Panc1 (cell line): ENCODE data around the gene RMND5A. TPM values are rescaled to one million over a fixed set of nuclear protein-coding genes. Genes with fewer than 3 reads are reported as not detected.

Experiments
- ATAC-seq: fragments of 200-7000 bp; cut with Tn5 transposase; 2 replicates; pipeline ENCODE4 v1.9.1; 2020; ENCODE audit warnings: mild to moderate bottlenecking, moderate library complexity
- BruUV-seq: library from RNA; stranded (reverse); fragments of 400-500 nt; replicated peaks from 2 replicates; lab custom pipeline; 2021; lab: Mats Ljungman, UMichigan
- CTCF ChIA-PET: fragments of 300-600 bp; sonication (Branson Sonifier 250); formaldehyde crosslinking; loops from one replicate; lab custom pipeline; 2022; ENCODE audit warnings: antibody characterized with exemption; lab: Charles Lee
- POLR2A ChIA-PET: fragments of 300-600 bp; sonication (Branson Sonifier 250); formaldehyde crosslinking; loops from one replicate; lab custom pipeline; 2022; ENCODE audit warnings: antibody characterized with exemption; lab: Charles Lee
- DNase-seq: peaks from one replicate; pipeline ENCODE4 v3.0.0-alpha.2; 2010; ENCODE audit warnings: low read depth, low spot score
- H3K27ac ChIP-seq: 2 replicates; pipeline ENCODE4 v1.5.1; 2011; ENCODE audit warnings: mild to moderate bottlenecking, low read length, inconsistent platforms
- H3K27me3 ChIP-seq: fragments of 200-500 bp; sonication (Bioruptor generic); 2 replicates; pipeline ENCODE4 v1.6.0; 2014; ENCODE audit warnings: low read length, inconsistent platforms; ENCODE audit not compliant: control insufficient read depth, insufficient read depth
- H3K36me3 ChIP-seq: fragments of 200-500 bp; sonication (Bioruptor generic); 2 replicates; pipeline ENCODE4 v1.5.1; 2014; ENCODE audit warnings: inconsistent platforms, mild to moderate bottlenecking, low read length, moderate library complexity; ENCODE audit not compliant: control insufficient read depth, insufficient read depth
- H3K4me1 ChIP-seq: 2 replicates; pipeline ENCODE4 v1.5.1; 2011; ENCODE audit warnings: inconsistent platforms, mild to moderate bottlenecking, low read length, moderate library complexity; ENCODE audit not compliant: control insufficient read depth, insufficient read depth
- H3K4me3 ChIP-seq, 2 experiments: 2 replicates each; pipeline ENCODE4 v1.5.1; 2011 to 2012; ENCODE audit warnings: low read depth in 2 of 2, low read length in 2 of 2, mild to moderate bottlenecking in 2 of 2, inconsistent platforms in 1 of 2, moderate library complexity in 1 of 2
- H3K9me3 ChIP-seq: fragments of 200-500 bp; sonication (Bioruptor generic); 2 replicates; pipeline ENCODE4 v1.5.1; 2014; ENCODE audit warnings: low read depth, mild to moderate bottlenecking, inconsistent platforms, low read length, moderate library complexity; ENCODE audit not compliant: control insufficient read depth, insufficient read depth
- POLR2AphosphoS5 ChIP-seq: IDR thresholded peaks from 2 replicates; pipeline ENCODE4 v1.6.1; 2012; ENCODE audit warnings: mild to moderate bottlenecking, low read depth, low read length, moderate library complexity
- SIN3A ChIP-seq: IDR thresholded peaks from 2 replicates; pipeline ENCODE4 v1.6.1; 2012; ENCODE audit warnings: low read depth, mild to moderate bottlenecking, low read length, moderate library complexity, borderline replicate concordance; ENCODE audit not compliant: insufficient read depth
- TCF7L2 ChIP-seq: IDR thresholded peaks from 2 replicates; pipeline ENCODE4 v1.6.1; 2011; ENCODE audit warnings: mild to moderate bottlenecking, low read depth, low read length, inconsistent platforms
- in situ Hi-C: cut with HindIII; loops from 2 replicates; pipeline ENCODE4 v1.10.0; 2016; ENCODE audit warnings: low sequenced_read_pairs, low pct_unique_long_range_greater_than_20kb
- intact Hi-C: fragments of 100-400 bp; cut with micrococcal nuclease; formaldehyde crosslinking; loops from one replicate; pipeline ENCODE4 v1.10.0; 2022; ENCODE audit not compliant: unreplicated experiment
- total RNA-seq: library from RNA; stranded (reverse); gene quantifications from one replicate; pipeline ENCODE4 v1.2.1, GENCODE V29; 2021; ENCODE audit not compliant: unreplicated experiment
- TF ChIP-seq, protein P1 (sequence below), 2 experiments: IDR thresholded peaks; 2 replicates each; pipeline ENCODE4 v1.6.1; 2011 to 2012; ENCODE audit warnings: low read depth in 2 of 2, control low read depth in 1 of 2, low read length in 1 of 2, mild to moderate bottlenecking in 1 of 2, moderate library complexity in 1 of 2; ENCODE audit not compliant: insufficient read depth in 1 of 2
- TF ChIP-seq, protein P2 (sequence below): fragments of 450-650 bp; IDR thresholded peaks from 2 replicates; pipeline ENCODE4 v1.5.1; 2017; ENCODE audit warnings: mild to moderate bottlenecking

Gene RMND5A
- total RNA-seq, 1 experiment from 2014 or later: 42.8 TPM

DNA sequence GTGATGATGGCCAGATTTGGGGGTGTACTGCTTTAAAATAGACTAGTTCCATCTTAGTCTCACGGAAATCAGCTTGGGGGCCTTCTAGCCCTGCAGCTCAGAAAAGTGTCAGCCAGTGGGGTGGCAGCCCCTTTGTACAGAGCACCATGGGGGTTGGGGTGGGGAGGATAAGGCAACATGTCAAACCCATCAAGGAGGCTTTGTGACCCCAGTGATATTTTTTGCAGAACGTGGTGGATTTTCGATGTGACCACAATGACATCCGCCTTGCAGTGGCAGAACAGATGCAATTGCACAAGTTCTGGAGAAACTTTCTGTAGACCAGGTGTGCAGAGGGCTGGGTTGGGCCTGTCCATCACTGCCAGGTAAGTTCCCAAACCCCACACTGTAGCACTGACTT lies 73.7 kb downstream of the RMND5A start:
- TF ChIP-seq, protein P1, sequence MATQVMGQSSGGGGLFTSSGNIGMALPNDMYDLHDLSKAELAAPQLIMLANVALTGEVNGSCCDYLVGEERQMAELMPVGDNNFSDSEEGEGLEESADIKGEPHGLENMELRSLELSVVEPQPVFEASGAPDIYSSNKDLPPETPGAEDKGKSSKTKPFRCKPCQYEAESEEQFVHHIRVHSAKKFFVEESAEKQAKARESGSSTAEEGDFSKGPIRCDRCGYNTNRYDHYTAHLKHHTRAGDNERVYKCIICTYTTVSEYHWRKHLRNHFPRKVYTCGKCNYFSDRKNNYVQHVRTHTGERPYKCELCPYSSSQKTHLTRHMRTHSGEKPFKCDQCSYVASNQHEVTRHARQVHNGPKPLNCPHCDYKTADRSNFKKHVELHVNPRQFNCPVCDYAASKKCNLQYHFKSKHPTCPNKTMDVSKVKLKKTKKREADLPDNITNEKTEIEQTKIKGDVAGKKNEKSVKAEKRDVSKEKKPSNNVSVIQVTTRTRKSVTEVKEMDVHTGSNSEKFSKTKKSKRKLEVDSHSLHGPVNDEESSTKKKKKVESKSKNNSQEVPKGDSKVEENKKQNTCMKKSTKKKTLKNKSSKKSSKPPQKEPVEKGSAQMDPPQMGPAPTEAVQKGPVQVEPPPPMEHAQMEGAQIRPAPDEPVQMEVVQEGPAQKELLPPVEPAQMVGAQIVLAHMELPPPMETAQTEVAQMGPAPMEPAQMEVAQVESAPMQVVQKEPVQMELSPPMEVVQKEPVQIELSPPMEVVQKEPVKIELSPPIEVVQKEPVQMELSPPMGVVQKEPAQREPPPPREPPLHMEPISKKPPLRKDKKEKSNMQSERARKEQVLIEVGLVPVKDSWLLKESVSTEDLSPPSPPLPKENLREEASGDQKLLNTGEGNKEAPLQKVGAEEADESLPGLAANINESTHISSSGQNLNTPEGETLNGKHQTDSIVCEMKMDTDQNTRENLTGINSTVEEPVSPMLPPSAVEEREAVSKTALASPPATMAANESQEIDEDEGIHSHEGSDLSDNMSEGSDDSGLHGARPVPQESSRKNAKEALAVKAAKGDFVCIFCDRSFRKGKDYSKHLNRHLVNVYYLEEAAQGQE (IDR thresholded peaks at IDR 0.05; ENCODE audit: insufficient read depth in 1 of 2, low read depth in 2 of 2, low read length in 1 of 2): no peak
- TF ChIP-seq POLR2AphosphoS5: no peak
- TF ChIP-seq, protein P2, sequence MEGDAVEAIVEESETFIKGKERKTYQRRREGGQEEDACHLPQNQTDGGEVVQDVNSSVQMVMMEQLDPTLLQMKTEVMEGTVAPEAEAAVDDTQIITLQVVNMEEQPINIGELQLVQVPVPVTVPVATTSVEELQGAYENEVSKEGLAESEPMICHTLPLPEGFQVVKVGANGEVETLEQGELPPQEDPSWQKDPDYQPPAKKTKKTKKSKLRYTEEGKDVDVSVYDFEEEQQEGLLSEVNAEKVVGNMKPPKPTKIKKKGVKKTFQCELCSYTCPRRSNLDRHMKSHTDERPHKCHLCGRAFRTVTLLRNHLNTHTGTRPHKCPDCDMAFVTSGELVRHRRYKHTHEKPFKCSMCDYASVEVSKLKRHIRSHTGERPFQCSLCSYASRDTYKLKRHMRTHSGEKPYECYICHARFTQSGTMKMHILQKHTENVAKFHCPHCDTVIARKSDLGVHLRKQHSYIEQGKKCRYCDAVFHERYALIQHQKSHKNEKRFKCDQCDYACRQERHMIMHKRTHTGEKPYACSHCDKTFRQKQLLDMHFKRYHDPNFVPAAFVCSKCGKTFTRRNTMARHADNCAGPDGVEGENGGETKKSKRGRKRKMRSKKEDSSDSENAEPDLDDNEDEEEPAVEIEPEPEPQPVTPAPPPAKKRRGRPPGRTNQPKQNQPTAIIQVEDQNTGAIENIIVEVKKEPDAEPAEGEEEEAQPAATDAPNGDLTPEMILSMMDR: no peak
- TF ChIP-seq TCF7L2: no peak
- no peak for TF ChIP-seq SIN3A
- intact Hi-C loops (no loop called here), in situ Hi-C loops (no loop called here)
- H3K9me3 ChIP-seq: peaks cover 18% of the 10 kb centered on the region; the same call in 1 of the 2 replicates
- H3K27me3 ChIP-seq: peaks cover 4% of the 10 kb centered on the region; the same call in 1 of the 2 replicates
- H3K4me3 ChIP-seq: no peak overlapping the region
- no peaks in the 10 kb centered on the region for H3K36me3 ChIP-seq
- ChIA-PET POLR2A (no interaction called here), CTCF (no interaction called here)
- H3K4me1 ChIP-seq: no peaks in the 10 kb centered on the region
- ATAC-seq (no peak), DNase-seq (no peak)
- no peak overlapping the region for H3K27ac ChIP-seq
- no TSS peak for BruUV-seq

DNA sequence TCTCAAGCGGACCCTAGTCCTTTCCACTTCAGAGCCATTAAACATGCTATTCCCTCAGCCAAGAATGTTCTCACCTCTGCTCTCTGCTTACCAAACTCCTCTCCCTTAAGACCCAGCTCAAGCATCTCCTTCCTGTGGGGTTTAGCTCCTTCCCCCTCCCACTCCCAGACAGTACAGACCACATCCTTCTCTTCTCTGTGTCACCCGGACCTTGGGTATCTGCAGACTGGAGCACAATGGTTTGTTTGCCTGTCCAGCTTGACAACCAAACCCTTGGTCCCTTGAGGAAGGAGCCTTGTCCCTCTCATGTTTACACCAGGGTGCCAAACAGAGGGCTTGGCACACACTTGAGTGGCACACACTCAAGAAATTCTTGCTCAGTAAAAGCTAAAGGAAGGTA lies 74.8 kb downstream of the RMND5A start:
- DNase-seq (no peak), ATAC-seq (no peak)
- TF ChIP-seq POLR2AphosphoS5 (no peak), SIN3A (no peak), TCF7L2 (no peak)
- TF ChIP-seq, protein P2: no peak
- TF ChIP-seq, protein P1 (IDR thresholded peaks at IDR 0.05; ENCODE audit: insufficient read depth in 1 of 2, low read depth in 2 of 2, low read length in 1 of 2): no peak
- Histone ChIP-seq H3K36me3 (no peaks in the 10 kb centered on the region), H3K9me3 (peaks cover 18% of the 10 kb centered on the region; the same call in 1 of the 2 replicates), H3K27me3 (peaks cover 3% of the 10 kb centered on the region; the same call in 1 of the 2 replicates), H3K4me1 (no peaks in the 10 kb centered on the region), H3K4me3 (no peak overlapping the region), H3K27ac (no peak overlapping the region)
- ChIA-PET POLR2A (no interaction called here), CTCF (no interaction called here)
- BruUV-seq: no TSS peak
- intact Hi-C loops (no loop called here), in situ Hi-C loops (no loop called here)
